HG03520 (cell line): ENCODE data around the gene MFSD6L.
A peak's percentile ranks its signal among the peaks of the same experiment; 100 is the strongest.
"Not testable (repeated sequence)": the region's sequence is repeated elsewhere in the genome, so short reads cannot be mapped to it uniquely, and the experiment has no call there.

Experiments
- ATAC-seq: cut with Tn5 transposase; IDR thresholded peaks from one replicate; pipeline ENCODE4 v1.9.1; 2021; ENCODE audit warnings: mild to moderate bottlenecking, moderate library complexity; ENCODE audit not compliant: unreplicated experiment

Gene MFSD6L

DNA sequence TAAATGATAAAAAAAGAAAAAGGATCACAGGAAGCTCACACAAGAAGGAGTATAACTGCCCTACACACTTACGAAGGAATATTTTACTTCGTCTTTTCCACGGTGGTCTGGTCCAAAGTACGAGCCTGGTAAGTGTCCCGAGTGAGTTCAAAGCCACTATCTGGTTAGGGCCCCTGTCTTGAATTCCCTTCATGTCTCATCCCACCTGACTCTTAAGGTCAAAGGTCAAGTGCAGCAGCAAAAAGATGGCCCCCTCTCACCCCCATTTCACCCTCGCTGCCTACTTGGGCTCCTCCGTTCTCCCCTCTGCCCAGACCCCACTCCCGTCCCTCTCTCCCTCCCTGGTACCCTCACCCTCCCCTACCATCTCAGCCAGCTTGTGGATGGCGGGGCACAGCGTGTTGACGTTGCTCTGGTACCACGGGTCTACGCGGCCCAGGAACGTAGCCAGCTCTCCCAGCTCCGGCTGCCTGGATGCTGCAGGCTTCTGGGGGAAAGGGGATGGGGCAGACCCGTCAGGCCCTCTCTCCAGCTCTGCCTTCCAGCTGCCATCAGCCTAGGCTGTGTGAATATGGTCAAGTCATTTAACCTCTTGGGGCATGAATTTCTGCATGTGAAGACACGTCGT lies 27.8 kb upstream of the MFSD6L start:
- ATAC-seq: no peak

DNA sequence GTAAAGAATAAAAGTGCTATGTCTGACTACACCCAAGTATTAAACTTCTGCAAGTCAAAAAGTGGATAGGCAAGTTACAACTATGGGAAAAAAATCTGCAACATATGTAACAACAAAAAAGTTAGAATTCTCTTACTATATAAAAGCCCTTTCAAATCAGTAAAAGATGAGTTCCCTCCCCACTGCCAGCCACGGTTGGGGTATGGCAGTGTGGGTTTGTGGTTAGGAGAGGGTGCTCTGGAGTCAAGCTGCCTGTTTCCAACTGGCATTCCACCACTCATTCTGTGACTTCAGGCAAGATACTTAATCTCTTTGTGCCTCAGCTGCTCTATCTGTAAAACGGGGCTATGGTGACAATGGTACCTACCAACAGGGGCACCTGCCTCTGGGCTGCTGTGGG lies 26.6 kb upstream of the MFSD6L start:
- no peak for ATAC-seq

DNA sequence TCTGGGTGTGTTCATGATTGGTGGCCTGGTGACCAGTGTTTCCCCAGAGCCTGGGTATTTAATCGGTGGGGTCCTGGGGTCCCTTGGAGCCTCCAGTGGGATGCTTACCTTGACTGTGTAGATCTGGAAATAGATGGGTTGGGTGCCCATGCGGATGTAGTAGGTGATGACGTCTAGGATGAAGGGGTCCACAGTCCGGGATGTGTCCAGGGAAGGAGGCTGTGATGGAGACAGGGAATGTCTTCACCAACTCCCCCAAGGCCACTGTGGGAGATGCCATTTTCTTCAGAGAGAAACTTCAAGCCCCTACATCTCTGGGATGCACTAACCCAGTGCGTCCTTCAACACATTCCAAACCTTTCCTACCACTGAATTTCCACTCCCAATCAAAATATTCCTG lies 24.1 kb upstream of the MFSD6L start:
- no peak for ATAC-seq

DNA sequence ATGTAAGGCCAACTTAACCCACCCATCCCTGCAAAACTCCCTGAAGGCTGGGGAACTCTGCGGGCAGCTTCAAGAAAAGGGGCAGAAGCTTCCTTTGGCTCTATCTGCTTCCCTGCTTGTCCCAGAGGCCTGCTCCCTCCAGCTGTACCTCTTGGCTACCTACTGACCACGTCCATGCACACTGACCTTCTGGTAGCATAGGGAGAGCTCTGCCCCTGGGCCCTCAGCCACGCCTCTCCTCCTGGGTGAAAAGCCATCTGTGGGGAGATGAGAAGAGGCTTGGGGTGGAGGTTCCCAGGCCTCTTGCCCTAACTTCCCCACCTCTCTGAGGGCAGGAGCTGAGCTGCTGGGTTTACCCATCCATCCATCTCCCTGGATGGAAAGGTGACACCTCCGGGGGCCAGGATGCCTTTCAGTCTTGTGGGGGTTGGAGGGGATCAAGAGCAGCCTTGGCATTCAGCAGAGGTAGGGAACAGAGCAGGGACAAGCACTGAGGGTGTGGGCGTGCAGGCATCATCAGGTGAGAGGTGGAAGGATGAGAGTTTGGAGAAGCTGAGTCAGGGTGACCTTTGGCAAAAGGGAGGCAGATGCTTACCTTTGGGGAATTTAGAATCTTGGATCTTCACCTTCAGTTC lies 23.4 kb upstream of the MFSD6L start:
- ATAC-seq: no peak

DNA sequence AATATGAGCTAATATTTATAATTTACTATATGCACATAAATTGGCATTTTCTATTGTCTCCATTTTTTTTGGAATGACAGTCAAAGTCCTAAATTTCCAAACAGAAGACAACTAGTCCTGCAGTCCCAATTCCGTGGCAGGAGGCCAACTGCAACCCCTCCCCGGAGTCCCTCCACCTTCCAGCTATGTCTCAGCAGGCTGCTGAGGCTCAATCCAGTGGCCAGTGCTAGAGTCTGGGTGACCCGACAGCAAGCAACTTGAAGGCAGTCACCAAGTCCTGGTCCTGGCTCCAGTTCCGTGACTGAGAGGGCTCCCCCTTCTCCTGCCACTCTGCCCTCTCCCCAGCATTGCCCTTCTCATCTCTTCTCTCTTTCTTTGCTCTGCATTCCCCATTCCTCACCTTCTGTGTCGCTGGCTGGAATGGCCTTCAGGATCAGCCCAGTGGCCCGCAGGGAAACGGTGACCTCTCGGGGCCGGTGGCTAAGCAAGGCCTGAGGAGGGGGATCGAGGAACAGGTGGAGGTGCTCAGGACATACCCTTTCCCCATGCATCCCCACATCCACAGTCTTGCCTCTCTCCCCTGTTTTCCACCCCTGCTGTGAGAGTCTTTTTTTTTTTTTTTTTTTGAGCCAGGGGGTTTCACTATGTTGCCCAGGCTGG lies 22.4 kb upstream of the MFSD6L start:
- no peak for ATAC-seq

DNA sequence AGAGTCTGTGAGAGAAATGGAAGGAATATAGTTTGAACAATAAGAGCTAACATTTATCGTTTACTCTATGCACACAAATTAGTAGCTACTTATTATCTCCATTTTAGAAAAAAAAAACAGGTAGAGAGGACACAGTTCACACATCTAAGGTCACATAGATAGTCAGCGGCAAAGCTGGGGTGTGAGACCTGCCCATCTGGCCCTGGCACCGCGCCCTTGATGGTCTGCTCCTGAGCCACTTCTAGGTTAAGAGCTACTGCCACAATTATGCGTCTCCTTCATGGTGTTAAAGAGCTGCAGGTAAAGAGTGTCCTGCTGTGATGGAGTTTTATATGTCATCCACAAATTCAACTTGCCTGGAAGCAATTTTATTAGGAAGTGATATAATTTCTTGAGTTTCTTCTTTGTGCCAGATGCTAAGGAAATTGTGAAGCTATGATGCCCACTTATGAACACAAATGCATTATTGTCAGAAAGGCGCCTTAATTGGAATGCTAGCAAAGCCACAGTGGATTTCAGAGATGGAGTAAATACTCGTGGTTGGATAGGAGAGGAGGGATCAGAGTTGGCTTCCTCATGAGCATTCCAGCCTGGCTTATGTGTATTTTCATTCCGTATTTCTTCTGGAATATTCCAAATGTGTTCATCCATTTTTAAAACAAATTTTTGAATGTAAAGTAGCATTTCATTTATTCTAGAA lies 21.3 kb upstream of the MFSD6L start:
- ATAC-seq: no peak

DNA sequence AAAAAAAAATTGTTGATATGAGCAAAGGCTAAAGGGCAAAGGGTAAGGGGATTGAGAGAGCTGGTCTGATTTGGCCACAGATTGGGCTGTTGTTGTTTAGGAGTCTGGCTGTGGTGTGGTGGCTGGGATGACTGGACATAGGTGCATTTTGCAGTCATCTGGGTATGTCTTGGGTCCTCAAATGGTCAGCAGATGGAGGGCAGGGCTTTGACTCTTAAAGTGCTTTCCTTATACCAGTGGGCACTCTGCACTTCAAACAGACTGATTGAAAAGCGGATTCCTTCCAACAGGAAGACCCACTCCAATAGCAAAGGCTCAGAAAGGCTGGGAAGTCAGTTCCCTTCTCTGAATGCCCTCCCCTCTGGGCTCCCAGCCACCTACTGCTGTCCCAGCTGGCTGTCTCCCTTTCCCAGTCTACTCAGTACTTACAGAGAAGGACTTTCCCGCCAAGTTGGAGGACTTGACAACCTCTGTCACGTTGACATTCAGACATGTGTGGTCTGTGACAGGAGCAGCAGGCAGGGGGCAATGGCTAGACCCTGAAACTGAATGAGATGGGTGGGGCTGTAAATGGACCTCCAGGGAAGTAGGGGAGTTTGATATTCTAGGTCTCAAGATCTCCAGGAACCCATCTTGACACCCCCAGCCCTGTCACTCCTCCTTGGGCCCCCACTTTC lies 19.6 kb upstream of the MFSD6L start:
- ATAC-seq: no peak

DNA sequence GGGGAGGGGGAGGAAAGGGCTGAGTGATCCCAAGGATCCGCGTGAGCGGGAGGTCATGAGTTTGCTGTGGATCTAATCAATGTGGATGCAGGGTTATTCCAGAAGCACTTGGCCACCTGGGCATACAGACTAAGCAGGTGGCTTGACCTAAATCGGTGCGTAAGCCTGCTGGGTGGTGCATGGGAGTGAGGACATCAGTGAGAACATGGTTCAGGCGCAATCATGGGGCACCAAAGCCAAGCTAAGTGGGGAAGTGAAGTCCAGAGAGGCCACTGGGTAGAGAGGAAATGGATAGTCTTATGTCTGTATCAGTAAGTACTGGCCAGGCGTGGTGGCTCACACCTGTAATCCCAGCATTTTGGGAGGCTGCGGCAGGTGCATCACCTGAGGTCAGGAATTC lies 18.9 kb upstream of the MFSD6L start:
- no peak for ATAC-seq

DNA sequence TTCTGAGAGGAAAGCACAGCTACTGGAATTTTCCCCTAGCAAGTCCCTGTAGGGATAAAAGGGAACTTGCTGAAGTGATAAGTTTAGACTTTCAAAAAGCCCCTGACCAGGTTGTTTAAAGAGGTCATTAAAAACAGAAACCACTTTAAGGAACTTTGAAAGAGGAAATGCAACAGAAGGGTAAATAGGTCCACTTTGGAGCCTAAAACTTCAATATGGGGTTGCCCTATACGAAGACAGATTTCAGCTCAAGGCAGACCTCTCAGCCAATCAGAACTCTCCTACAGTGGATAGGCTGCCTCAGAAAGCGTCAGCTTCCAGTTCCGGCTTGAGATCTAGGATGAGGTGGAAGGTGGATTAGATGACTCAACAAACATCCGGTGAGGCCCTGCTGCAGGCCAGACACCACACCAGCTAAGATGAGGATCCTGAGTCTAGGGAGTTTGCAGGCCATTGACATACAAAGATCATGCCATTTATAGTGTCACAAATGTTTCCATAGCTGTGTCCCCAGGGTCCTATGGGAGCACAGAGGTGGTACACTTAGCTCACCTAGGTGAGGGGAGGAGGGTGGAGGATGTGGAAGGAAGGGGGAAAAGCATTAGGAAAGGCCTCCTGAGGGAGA lies 7.9 kb upstream of the MFSD6L start:
- peak; percentile 82 for ATAC-seq

DNA sequence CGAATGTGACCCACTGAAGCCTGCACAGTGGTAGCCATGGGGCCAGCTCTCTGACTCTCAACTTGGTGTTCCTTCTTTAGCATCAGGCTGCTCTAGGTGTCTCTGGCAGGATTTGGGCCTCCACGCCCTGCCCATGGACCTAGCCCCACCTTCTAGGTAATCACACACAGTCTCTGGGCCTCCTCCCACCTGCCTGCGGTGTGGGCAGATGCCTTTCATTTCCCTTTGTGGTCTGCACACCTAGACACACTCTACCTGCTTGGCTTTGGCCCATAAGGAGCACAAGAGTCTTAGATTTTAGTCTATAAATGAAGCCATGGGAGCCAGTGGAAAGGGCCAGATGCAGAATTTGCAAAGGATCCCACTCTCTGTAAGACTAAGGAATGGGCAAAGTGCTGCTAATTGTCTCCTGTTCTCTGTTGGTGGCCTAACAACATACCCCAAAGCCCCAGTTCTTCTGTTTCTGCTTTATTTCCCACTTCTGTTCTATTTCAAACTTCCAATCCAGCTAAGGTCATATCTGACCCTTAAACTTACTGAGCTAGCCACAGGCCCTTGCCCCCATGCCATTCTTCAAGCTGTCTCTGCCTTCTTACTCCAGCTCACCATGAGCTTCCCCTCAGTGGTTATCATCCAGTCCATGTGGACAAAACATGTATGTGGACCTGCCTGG lies 7.2 kb upstream of the MFSD6L start:
- ATAC-seq: no peak

DNA sequence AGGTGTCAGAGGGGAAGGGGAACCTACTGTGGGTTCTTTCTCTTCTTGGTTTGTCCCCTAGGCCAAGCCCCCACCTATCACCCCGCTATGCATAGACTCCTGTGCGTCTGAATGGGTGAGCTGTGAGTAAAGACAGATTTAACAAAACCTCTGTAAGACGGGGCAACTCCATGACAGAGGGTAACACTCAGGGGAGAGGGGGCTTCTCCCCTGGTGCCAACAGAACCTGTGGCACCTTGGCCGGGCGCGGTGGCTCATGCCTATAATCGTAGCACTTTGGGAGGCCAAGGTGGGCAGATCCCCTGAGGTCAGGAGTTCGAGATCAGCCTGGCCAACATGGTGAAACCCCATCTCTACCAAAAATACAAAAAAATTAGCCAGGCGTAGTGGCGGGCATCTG lies 6.2 kb upstream of the MFSD6L start:
- not testable (repeated sequence) for ATAC-seq

DNA sequence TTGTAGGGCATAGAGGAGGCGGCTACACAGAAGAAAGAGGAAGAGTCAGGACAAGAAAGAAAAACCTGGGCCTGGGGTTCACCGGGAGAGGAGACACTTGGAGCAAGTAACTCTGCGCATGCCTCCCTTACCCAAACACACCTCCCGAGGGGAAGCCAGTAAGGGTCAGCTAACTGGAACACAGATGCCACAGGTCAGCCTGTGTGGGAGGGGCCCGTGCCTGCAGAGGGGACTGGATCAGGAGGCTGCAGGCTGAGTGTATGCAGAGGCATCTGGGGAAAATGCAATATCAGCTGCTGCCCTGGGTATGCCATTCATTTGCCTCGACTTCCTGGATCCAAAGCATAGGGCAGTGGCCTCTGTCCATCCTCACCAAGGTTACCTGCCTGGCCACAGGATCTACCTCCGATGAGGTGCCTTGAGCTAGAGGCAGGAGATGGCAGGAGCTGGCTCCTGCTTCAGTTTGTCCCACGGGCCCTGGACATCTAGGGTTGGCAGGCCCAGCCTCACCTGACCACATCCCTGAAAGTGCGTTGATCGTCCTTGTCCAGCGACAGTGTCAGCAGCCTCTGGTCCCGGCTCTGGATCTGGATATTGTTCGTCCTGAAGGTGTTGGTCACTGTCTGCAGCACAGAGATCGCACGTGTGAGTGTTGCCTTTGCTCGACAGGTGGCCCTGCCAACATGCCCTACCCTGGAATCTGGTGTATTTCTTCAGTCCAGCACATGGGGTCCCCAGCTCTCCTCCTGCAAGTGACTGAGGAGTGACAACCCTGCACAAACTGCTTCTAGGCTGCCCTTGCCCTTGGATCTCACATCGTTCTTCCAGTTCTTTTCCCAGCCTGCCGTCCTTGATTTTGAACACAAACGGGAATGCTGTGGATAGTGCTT lies 4.6 kb upstream of the MFSD6L start:
- ATAC-seq: no peak

DNA sequence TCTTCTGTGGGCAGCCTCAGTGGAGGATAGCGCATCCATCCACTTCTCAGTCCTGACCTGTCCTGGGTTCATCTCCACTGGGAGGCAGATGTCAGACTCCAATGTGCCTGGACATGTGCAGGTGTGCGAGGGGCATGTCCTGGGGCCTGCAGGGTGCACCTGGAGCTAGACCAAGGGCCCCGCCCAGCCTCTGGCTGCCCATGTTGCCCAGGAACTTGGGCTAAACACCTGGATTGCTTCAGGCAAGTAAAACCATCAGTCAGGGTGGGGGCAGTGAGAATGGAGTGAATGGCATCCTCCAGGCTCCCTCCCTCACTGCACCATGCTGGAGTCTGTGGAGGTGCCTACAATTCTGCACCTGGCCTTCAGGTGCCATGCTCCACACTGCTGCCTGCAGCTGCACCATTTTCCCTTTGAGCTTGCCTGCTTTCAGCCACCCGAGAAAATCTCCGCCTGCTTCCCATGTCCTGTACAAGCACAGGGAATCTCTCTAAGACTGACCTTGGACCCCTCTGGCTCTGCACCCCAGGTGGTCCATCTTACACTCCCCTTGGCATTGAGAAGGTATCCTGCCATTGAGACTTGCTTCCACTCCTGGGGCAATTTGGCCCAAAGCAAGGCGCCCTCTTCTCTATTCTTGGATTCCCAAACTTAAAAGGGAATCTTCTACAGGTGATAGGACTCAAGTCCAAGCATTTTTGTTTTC lies 2.1 kb upstream of the MFSD6L start:
- no peak for ATAC-seq

DNA sequence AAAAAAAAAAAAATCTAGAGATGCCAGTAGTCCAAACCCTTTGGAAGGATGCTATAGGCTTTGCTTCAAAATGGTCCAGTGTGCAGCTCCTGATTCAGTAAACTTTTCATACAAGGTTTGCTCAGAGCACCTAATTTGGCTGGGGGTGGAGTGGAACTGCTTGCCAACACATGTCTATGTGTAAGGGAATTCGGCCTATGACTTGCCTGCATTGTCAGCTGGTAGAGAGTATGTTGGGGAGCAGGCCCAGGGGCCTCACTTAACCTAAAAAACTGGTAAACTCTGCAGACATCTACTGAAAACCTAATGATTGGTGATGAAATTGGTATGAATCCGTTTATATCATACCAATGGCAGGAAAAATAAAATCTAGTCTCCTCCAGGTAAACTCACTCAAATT lies 1.5 kb upstream of the MFSD6L start:
- ATAC-seq: no peak

DNA sequence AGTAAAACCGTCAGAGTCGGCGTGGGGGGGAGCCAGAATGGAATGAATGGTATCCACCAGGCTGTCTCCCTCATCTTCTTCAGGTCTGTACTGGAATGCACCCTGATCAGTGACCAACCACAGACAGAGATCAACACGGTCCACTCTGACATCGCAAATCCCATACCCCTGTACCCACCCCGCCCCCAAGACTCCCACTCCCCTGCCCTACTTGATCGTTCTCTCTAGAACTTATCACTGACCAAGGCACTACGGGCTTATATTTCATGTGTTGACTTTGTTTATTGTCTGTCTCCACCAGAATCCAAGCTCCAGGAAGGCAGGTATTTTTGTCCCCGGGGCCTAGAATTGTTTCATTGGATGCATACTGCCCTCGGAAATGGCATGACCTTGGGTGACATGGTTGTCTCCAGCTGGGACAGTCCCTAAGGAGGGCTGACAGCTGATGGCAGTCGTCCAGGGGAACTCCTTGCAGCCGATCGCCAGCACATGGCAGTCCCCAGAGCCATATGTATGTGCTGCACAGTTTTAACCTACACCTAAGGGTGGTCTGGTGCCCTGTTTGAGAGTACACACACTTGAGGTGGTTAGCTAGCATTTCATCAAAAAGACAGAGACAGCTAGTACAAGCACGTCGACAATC lies 526 bp upstream of the MFSD6L start:
- no peak for ATAC-seq

DNA sequence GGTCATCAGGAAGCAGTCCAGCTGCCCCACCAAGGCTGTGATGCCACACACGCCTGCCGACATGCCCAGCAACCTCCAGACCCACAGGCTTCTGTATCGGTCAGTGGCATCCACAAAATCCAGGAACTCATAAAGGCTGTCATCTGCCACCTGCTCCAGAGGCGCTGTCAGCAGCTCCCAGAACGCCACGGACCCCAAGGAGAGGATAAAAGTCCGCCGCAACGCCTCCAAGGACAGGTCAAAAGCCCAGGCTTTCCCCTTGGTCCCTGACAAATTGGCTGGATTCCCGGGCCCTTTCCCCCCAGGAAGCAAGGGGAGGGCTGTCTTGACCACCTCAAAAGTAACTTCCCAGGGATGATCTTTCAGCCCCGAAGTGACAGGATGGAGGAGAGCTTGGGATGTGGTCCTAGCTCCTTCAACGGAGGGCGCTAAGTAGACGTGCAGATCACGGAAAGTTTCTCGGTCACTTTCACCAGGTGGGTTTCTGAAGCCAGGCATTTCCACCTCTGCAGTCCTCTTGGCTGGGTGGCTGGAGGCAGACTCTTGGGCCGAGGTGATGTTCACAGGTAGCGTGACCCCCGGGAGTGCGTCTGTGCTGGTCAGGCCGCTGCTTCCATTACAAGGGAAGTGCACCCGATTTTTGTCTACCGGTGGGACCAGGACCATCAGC lies 854 bp downstream of the MFSD6L start:
- no peak for ATAC-seq

DNA sequence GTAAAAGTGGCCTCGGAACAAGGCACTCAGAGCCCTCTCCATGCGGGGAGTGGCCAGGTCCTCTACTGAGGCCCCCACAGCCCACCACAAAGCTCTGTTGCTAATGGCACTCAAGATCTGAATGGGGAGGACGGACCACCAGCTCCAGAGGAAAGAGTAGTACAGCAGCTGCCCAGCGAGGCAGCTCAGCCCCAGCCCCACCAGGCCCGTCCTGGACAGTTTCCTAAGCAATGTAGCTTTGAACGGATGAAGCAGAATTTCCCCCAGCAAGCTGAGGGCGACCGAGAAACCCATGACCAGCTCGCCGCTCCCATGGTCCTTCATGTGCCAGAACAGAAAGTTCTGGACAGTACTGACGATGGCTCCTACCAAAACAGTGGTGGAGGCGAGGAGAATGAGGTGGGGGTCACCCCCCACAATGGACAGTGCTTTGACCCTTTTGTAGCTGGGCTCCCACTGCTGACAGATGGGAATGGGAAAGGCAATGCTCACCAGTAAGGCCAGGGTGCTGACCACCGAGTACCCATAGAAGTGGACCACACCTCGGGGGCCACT lies 1.5 kb downstream of the MFSD6L start:
- no peak for ATAC-seq
